GM18511 (cell line): ENCODE measurements around the gene TSTD1.
"Not testable (repeated sequence)": the region's sequence is repeated elsewhere in the genome, so short reads cannot be mapped to it uniquely, and the experiment has no call there.

Source experiments
- ATAC-seq: cut with Tn5 transposase; IDR thresholded peaks from one replicate; pipeline ENCODE4 v1.9.1; 2021; ENCODE audit warnings: mild to moderate bottlenecking, moderate library complexity; ENCODE audit not compliant: unreplicated experiment

The TSTD1 gene

DNA sequence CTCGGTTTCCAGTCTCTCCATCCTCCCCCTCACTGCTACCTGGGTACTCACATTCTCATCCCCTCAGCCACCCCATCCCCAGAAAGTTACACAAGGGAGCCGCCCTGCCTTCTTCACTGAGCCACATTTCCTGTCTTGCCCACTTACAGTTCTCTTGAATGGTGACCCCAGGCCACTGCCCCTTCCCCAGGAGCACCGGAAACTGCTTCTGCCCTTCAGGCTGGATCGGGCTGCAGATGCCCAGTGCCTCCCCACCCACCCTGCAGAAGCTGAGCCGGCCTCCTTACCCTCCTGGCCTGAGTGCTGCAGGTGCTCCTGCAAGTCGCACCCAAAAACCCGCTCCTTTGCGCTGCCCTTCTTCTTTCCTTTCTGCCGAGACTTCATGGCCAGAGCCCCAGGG, 30.5 kb upstream of the TSTD1 start:
- peak; percentile 1 for ATAC-seq

DNA sequence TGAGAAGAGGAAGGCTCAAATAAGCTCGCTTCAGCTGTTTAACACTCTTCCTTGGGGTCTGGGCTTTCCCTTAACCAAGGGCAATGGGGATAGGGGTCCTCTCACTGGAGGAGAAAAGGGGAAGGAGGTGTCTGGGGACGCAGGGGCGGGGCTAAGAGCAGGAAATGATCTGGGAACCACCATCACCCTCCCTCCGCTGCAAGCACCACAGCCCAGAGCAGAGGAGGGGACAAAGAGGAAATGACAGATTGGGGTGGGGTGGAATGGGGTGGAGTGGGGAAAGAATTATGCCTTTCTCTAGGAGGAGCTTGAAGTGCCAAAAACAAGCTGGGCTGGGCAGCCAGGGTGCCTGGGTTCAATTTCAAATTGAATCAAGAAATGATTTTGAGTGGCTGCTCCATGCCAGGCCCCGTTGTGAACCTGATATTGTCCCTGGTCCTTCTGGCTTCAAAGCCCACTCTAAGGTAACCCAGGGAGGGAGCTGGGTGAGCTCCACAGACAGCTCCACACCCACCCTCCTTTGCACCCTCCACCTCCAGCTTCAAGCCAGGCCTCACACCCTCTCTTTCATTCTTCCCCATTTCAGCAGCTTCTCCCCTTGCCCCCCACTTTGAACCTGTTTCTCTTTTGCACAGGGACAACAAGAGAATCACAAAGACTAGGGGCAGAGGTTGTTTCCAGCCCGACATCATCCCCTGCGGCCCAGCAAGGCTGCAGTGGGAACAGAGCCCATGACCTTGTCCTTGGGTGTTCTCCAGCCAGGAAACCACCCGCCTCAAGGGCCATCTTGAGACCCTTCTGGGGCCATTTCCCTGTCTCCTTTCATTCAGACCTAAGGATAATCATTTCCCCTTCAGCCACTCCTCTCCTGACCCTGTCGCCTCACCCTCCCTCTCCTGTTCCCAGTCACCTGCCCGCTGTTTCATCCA, 29.8 kb upstream of the TSTD1 start:
- ATAC-seq, result peak; percentile 50

DNA sequence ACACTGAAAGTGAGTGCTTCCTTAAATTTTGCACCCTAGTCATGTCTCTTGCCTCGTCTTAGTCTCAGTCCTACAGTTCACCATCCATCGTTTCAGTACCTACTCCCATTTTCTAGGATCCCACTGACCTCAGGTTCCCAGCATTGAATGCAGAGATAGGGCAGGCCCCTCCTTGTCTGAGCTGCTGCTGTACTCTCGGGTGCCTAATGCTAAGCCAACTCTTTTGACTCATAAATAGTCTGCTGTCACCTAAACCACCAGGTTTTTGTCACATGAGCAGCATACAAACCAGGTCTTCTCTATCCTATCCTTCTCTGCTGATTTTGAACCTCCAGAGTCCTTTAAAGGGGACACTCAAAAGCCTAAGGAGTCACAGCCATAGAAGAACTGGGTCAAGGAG, 27.9 kb upstream of the TSTD1 start:
- no peak for ATAC-seq

DNA sequence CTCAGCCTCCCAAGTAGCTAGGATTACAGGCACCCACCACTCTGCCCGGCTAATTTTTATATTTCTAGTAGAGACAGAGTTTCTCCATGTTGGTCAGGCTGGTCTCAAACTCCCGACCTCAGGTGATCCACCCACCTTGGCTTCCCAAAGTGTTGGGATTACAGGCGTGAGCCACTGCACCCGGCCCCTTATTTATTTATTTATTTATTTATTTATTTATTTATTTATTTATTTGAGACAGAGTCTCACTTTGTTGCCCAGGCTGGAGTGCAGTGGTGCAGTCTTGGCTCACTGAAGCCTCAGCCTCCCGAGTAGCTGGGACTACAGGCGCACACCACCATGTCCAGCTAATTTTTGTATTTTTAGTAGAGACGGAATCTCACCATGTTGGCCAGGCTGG, 26.9 kb upstream of the TSTD1 start:
- not testable (repeated sequence) for ATAC-seq

DNA sequence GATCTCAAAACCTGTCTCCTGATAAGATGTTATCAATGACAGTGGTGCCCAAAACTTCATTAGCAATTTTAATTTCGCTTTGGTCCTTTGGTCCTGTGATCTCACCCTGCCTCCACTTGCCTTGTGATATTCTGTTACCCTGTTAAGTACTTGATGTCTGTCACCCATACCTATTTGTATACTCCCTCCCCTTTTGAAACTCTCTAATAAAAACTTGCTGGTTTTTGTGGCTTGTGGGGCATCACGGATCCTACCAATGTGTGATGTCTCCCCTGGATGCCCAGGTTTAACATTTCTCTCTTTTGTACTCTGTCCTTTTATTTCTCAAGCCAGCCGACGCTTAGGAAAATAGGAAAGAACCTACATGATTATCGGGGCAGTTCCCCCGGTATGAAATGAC, 25.2 kb upstream of the TSTD1 start:
- ATAC-seq, result not testable (repeated sequence)

DNA sequence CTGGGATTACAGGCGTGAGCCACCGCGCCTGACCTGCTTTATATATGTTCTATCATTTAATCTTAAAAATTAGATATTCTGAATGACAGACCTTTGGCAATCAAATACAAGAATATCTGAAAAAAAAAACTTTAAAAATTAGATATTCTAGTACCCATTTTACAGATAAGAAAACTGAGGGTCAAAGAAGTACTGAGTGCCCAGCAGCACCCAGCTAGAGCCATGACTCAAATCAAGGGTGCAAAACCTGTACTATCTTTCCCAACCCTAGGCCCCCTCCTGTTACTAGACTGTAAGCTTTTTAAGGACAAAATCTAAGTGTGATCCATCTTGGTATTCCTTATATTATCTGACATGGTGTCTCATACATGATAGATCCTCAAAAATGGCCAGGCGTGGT, 22.7 kb upstream of the TSTD1 start:
- no peak for ATAC-seq

DNA sequence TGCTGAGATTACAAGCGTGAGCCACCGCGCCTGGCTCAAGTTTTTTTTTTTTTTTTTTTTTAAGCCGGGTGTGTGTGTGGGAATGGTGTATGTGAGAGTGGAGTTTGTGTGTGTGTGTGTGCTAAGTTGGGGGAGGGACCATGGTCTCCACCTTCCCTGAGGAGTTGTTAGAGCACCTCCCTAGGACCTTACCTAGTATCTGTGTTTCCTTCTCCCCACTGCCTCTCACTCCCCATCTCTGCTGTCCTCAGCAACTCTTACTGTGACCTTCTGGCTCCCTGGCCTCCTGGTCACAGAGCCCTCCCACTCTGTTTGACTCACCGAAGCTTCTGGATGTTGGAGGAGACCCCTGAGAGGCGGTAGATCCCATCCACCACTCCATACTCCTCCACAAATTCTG, 20.5 kb upstream of the TSTD1 start:
- no peak for ATAC-seq

DNA sequence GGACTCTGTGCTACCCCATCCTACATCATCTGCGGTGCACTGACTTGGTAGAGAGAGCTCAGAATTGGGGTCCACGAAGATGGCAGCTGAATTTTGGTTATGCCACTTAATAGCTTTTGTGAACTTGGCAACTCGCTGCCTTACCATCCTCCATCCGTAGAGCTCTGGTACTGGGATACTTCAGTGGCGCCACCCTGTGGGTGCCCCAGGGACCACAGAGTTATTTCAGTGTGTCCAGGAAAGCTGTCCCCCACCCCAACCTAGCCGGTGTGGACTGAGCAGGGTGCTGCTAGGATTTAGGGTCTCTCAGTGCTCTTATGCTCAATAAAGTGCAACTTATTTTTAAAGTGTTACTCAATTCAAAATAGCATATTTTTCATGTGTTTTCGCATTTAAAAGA, 16.0 kb upstream of the TSTD1 start:
- ATAC-seq, result no peak

DNA sequence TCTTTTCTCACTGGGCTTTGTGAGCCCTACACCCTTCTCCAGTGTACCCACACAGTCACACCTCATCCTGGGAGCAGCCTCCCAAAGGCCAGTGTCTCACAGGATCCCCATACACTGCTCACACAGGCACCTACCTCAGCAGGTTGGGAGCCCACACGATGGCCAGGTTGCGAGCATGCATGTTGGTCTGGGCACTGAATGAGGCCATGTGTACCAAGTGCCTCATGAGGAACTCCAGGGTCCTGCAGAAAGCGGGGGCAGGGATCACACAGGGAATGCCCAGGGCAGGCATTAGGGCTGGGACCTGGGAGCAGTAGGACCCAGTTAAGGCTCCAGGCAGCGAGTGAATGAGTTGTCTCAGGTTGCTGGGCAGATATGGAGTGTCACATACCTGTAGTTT, 15.5 kb upstream of the TSTD1 start:
- no peak for ATAC-seq

DNA sequence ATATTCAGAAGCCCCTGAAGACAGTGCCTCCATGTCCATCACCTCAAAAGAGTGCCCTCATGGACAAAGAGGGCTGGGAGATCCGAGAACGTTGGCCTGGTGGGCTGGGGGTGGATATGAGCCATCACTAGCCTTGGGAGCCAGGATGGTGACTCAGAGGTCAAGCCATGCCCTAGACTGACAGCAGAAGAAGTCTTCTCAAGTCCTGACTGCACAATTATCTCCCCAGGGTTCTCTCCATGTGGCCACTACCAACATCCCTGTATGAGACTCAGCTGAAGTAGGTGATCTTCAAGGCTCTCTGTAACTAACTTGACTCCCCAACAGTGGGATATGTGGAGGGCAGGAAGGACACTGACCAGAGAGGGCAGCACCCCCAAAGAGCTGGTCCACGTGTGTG, 14.1 kb upstream of the TSTD1 start:
- ATAC-seq, result no peak

DNA sequence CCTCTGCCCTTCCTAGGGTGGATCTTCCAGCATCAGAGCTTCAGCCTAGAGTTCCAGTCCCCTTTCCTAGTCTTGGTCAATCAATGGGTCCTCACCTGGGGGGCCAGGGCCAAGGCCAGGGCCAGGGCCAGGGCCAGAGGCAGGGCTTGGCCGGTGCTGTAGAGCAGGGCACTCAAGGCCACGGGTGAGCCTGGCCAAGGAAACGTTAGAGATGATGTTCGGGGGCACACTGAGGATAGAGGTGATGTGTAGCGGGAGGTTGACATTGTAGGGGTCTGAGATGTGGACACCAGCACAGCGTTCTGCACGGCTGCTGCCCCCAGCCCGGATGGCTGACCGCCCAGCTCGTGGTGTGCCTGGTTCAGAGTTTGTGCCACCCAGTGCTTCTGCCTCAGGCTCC, 12.5 kb upstream of the TSTD1 start:
- ATAC-seq, result no peak

DNA sequence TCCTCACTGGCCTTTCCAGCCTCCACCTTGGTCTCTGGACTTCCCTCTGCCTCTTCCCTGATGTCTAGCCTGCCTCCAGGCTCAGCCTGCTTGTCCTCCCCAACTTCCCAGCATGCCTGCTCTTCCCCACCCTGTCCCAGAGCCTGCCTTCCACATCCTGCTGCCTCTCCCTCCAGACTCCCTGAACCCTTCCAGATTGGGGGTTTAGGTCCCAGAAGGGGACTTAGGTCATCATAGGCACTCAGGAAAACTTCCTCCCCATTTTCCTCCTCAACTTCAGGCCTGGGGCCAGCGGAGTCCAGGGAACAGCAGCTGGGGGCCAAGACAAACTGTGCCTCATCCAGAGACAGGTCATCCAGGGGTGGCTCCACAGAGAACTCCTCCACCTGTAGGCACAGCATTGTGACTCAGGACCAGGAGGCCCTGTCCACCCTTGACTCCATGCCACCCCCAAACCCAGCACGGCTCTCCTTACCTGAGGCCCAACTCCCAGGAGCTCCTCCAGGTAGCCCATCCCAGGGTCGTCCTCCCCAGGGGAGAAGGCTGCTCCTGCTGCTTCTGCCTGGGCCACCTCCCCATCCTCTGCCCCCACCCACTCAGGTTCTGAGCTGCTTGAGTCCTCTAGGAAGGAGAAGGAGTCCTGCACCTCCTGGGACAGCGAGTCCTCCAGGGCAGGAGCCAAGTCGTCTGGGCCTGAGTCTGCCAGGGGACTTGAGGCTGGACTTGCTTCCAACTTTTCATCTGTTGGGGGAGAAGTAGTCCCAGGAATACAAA, 10.4 kb upstream of the TSTD1 start:
- no peak for ATAC-seq

DNA sequence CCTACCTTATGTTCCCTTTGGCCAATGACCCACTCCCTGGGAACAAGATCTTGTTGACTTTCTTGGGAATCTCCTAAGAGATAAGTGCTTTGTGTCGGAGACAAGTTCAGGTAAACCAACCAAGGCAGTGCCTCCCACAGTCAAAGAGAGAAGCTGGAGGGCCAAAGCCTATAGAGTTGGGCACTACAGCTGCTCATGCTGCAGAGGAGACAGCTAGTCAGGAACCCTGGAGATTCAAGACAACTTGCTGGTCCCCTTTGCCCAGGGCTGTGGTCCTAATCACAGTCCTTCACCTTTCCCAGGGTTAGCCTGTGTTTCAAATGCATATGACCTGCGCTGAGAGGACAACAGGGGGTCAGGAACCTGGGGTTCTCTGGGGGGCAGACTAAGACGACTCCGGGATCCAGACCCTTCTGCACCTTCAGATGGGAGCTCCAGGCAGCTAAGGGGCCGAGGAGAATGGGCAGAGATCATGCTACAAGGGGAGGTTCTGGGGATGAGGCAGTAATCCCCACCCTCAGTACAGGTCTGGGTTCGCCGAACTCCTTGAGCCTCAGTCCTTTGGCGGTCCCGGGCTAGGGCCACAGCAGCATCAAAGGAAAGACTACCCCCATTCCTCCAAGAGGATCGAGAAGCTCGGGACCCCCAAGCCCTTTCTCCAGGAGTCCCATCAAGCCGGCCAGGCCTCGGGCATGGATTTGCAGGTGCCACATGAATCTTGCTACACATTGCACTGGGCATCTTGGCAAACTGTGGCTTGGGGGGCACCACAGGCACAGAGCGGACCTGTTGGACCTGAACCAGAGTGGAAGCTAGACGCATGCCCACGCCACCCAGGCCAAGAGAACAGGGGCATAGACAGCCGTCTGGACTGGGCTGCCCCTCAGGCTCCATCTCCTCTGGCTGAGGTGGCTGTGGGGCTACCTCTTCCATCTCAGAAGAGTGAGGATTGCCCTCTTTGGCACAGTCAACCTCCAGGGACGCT, 9.0 kb upstream of the TSTD1 start:
- no peak for ATAC-seq

DNA sequence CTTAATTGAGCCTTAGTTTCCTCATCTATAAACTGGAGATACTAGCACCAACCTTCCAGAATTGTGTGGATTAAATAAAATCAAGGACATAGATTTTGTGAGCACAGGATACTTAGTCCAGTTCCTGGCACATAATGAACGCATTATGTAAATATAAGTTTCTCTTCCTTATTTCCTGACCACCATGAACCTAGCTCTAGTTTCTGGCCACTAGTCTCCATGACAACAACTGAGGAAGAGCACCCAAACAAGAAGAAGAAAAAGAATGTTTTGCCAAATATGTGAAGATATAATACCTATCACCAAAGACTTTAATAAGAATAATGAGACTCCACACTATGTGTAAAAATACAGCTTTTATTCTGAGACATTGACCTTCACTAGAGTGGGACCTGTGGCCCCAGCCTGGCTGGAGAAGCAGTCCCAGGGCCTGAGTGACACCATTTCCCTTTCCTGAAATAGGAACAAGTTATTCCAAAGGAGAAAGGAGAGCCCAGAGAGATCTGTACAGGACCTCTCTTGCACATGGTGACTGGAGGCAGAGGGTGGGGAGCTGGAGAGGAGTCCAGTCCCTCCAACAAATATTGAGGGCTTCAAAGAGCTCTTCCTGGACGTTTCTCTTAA, 8.0 kb upstream of the TSTD1 start:
- ATAC-seq, result peak; percentile 46

DNA sequence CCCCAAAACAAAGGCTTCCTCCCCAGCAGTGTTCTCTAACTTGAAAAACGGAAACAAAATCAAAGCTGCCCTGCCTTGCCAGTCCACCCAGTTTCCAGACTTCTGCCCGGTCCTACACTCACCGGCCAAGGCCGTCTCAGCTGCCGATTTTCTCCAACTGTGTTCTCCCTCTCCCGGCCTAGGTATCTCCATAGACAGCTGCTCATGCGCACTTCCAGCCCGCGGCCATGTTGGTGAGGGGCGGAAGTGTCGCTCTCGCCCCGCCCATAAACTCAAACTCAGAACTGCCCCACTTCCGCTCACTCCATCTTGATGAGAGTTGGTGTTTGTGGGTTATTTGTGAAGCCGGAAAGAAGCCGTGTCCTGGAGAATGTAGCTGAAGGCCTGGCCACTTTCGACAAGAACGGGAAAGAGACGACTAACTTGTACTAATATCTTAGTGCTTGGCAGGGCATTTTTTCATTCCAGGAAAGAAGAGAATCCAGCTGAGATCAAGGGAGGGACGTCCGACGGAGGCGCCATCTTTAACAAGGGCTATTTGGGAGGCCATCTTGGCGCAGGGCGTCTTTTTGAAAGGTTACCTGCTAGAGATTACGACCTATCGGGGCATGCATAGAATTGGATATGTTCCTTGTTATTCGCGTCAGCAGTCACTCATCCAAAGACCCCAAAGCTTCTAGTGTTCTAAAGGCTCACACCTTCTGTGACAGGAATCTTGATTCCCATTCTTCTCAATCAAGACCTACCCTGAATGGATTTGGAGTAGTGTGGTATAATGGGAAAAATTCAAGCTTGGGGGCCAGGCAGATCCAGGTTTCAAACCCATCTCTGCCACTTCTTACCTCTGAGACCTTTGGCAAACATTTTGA, 7.2 kb upstream of the TSTD1 start, which contains the start of gene USF1:
Gene USF1 (minus strand): TSS at position 242 of the 869 bp plus-strand sequence. CDS start 2,702 bp downstream, outside the sequence.
- peak; percentile 69 for ATAC-seq

DNA sequence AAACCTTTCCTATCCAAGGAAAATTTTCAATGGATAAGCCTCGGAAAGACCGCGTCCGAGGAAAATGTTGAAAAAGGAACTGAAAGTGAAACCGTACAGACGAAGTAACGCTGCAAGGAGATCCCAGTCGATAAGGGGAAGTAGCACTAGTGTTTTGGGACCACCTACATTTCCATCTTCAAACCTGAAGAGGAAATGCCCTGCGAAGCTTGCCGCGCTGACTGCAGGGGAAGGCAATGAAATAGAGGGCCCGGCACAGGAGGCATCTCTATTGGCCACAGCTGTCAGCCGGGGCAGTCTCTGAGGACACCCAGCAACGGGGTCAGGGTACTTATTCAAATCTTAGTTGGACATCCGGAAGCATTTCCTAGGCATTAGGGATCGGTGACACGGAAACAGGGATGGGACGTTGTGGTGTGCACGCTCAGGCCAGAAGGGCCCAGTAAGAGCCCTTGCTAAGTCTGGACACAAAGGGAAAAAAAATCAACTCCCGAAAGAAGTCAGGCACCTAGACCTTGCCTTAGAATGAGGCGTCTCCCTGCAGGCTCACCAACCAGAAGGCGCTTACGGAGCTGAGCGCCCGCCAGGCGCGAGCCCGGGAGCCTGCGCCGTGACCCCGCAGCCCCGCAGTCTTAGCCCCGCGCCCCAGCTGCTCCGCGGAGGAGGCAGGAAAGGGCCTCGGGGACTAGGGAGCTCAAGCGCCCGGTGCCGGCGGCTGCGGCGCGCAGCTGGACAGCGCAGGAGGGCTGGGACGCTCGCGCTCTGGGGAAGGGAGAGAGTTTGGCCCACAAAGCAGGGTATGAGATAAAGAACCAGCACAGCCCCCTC, 6.4 kb upstream of the TSTD1 start:
- ATAC-seq, result peak; percentile 55

DNA sequence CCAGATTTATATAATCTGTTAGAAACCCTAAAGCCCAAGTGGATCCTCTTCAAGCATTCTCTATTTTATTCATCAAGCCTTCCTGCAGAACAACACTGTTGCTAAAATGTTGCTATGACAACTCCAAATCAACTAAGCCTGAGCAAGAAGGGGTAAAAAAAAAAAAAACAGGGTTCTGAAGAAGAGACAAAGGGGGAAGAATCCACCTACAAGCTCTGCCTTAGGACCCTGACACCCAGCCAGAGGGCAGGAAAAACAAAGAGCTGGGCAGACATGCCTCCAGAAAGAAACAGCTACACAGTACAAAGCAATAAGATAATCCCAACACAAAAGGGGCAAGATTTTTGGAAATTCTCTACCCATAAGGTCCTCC, 5.8 kb upstream of the TSTD1 start:
- ATAC-seq, result no peak

DNA sequence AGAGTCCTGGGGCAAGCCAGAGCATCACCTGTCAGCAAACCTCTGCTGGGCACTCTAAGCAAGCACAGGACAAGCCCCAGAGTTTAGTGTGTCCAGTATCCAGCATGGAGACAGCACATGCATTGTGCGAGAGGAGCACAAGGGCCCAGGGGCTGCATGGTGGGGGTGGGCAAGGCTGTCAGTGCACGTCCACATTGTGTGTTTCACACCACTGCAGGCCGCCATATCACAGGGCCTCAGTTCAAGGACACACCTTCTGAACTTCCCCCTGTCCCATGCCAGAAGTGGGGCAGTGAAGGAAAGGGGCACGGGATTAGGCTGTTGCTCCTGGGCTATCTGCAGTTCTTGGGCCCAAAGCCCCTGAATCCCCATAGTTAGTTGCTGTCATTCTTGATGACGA, 782 bp upstream of the TSTD1 start:
- ATAC-seq, result no peak

DNA sequence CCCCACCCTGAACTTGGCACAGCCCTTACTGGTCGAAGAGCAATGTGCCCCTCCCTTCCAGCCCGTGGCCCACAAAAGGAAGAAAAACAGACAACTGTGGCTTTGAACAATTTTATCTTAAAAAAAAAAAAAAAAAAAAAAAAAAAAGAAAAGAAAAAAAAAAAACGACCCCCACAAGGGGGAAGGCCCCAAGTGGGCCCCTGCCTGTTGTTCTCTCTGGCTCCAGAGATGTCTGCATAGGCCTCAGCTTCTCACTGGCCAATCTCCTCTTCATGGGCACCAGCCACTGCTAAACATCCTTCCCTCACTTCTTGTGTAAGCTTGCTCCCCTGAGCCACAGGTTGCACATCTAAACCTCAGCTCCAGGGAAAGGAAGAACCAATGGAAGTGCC, 386 bp upstream of the TSTD1 start:
- ATAC-seq, result no peak
